GM10847 (cell line): ENCODE results near the gene CYB5R3.

Source experiments
- POLR2A ChIP-seq: IDR thresholded peaks from 2 replicates; pipeline ENCODE4 v1.6.1; 2011; ENCODE audit not compliant: insufficient read length; ENCODE audit errors: extremely low read depth

CYB5R3 gene

DNA sequence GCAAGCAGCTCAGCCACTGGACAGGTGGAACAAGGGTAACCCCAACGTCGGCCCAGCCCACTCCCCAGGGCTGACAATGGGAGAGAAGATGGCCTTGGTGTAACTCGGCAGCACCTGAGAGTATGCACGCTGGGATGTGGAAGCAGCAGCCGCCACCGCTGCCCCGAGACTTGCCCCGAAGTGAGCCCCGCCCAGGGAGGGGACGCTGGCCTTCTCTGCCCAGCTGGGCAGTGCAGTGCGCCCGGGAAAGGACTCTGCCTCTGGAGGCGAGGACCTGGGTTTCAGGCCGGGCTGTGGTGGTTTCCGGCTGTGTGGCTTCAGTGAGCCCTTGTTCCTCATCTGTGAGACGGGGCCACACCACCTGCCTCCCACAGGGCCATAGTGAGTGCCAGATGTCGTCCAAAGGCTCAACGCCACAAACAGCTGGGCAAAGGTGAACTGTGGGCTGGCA lies 25.9 kb downstream of the CYB5R3 start:
- no peak for TF ChIP-seq POLR2A

DNA sequence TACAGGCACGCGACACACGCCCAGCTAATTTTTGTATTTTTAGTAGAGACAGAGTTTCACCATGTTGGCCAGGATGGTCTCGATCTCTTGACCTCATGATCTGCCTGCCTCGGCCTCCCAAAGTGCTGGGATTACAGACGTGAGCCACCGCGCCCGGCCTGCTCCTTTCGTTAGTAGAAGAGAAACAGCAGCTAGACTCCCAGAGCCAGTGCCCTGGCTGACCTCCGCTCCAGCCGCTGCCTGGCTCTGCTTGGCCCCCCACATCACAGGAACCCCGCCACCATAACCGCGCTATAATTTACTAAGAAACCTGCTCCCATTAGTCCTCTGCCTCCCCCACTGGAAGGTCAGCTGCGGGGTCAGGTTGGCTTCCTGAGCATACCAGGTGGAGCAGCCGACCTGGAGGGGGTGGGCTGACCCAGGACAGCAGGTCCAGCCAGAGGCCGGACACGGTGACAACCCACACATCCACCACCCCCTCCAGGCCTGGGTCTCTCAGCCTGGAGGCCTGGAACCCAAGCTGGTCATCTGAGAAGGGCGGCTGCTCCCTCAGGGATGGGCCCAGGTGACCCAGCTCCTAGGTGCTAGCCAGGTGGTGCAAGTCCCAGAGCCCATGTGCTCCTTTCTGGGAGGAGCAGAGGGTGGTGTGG lies 27.0 kb downstream of the CYB5R3 start:
- no peak for TF ChIP-seq POLR2A

DNA sequence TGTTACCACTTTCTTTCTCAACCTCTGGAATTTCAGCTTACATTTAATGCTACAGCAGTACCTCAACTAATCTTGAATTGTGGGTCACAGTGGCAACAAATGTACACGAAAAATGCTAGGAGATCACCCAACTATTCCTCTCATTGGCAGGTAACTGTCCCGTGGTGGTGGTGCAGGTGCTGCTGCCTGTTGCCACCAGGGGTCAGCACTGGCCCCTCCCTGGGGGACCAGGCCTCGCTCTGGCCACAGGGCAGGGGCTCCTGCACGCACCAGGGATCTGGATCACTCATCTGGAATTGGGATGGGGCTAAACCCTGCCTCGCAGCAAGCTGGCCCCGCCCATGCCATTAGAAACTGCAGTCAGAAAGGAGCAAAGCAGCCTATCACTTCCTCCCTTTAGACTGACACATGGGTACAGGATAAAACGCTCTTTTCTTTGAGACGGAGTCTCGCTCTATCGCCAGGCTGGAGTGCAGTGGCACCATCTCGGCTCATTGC lies 27.6 kb downstream of the CYB5R3 start:
- TF ChIP-seq POLR2A = no peak

DNA sequence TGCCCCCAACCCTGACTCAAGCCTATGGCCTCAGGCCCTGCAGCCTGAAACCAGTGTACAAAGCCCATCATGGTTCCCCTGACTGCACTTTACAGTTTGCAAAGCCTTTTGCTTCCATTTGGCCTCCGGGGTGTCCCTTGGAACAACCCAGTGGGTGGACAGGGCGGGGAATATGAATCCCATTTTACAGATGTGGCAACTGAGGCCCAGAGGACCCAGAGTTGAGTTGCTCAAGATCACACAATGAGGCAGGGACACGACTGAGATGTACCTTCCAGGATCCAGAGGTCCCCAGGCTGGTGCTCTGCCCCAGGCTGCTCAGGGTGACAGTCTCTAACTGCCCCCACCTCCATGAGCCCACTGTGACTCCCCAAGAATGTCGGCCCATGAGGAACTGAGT lies 29.1 kb downstream of the CYB5R3 start:
- TF ChIP-seq POLR2A = no peak

DNA sequence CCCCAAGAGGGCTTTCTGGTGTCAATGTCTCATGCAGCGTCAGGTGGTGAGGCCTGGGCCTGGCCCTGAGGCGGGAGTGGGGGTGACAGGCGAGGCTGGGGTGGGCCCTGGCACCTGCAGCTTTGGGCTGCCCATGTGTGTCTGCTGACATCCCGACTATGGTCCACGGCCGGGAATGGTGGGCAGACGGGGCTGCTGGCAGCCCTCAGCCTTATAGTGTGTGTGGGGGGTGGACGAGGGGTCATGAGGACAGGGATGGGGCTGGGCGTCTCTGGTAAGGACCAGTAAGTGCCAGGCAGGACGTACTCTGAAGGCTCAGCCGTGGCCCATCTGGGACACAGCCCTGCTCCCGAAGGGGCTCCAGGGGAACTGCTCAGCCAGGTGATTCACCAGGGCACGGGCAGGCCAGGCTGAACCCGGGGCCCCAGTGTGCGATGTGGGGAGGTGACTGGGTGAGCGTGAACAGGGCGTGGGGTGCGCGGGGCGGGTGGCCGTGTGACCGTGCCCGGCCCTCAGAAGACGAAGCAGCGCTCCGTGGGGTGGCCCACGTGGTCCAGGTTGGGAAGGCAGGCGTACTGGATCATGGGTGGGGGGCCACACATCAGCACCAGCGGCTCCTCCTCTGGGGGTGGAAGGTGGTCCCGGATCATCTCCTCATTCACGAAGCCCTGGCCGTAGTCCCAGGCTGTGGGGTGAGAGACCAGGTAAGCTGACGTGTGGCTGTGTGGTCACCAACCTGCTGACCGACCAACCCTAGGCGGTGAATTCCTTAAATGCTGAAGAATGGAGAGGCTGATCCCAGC lies 29.7 kb downstream of the CYB5R3 start:
- no peak for TF ChIP-seq POLR2A

DNA sequence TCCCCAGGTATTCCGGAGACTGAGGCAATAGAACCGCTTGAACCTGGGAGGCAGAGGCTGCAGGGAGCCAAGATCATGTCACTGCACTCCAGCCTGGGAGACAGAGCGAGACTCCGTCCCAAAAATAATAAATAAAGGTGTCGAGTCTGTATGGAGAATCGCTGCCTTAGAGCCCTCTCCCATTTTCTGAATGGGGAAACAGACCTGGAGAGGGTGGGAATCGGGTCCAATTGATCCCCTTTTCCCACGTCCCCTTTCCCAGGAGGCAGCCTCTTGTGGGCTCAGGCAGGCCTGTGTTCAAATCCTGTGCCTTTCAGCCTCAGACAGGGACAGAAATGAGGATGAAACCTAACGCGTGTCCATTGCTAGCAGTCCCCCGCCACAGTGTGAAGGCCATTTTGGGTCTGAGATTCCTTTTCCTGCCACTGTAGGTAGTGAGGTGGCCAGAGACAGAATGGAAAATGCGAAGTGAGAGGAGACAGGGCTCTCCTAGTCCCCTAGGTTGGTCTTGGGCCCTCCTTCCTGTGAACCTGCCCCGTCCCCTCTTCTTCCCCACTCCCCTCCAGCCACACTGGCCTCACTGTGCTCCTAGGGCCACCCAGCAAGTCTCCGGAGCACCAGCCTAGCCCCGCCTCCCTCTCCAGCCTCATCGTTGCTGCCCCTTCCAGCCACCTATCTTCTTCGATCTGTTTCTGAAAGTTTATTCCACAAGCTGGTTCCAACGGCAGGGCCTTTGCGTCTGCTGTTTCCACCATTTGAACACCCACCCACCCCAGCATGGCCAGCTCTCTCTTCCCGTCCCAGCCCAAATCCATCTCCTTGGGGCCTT lies 31.8 kb downstream of the CYB5R3 start:
- TF ChIP-seq POLR2A = no peak

DNA sequence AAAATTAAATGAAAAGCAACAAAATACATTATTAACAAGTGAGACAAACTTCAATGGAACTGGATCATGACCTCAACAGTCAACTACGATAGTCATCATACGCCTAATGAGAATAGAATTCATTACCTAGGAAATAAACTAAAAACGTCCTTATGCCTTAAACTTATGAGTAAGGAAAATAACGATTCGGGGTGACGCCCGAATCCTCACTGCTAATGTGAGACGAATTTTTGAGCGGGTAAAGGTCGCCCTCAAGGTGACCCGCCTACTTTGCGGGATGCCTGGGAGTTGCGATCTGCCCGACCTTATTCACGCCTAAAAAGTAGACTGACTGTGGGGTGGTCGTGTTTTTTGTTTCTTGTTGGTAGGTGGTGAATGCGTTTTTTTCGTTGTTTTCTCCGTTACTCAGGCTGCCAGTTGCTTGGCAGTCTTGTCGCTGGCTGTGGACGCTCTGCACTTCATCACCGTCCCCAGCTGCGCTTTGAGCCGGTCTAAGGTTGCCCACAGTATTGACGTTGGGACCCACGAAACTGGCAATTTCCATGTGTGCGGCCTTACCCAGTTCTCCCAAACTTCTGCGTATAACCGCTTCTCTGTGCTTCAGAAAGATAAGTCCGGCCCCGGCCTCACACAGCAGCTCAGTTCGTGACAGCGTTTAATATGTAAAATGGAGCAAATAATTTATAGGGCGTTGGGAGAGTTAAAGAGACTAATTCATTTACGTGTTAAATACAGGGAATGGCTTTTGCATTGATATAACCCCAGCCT lies 33.9 kb downstream of the CYB5R3 start:
- TF ChIP-seq POLR2A = peak; percentile 100

DNA sequence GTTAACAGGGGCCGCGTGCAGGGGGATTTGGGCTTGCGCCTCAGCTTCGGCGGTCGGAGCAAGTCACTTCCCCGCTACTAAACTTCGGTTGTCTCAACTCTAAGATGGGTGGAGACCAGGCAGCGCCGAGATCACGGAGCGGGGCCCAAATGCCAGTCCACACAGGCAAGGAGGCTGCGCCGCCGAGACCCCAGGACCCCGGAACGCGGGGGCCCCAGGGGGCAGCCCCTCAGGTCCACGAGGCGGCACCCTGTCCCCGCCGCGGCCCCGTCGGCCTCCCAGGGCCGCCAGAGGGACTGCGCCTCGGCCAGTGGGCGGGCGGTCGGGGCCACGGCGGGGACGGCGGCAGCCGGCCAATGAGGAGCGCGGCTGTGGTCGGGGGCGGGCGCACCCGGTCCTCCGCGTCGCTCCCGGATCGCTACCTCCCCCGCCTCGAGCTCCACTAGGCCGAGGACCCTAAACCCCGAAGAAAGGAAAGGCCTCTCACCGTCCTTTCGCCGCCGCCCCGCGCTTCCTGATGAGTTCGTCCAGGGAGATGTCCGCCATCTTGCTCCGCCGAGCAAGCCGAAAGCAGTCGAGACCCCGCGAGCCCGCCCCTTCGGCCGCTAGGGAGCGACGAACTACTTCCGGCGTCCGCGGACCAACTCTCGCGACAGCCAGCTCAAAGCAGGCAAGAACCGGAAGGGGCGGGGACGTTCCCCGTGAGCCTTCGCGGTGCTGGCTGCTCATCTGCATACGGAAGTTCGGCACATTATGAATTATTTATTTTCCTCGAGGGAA lies 34.7 kb downstream of the CYB5R3 start, which contains the start of gene POLDIP3:
TSS of gene POLDIP3 (minus strand) at position 572 of the 780 bp plus-strand sequence. CDS start at position 546, 26 bp downstream.
- TF ChIP-seq POLR2A = peak; percentile 64

DNA sequence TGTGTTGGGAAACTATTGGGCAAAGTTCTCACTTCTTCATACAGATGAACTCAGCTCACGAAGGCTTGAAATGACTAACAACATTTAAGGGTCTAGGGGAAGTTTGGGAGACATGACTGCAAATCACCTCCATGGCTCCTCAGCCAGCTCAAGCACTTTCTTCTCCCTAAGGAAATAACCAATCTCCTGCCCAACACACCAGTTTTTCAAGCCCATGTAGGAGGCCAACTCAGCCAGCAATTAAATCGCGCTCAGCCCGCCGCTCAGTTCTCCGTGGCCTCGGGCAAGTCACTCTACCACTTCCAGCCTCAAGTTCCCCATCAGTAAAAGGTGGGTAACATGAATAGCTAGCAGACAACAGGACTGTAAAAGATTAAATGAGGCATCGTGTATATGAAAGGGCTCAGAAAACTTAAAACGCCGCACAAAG lies 35.3 kb downstream of the CYB5R3 start:
- TF ChIP-seq POLR2A = no peak

DNA sequence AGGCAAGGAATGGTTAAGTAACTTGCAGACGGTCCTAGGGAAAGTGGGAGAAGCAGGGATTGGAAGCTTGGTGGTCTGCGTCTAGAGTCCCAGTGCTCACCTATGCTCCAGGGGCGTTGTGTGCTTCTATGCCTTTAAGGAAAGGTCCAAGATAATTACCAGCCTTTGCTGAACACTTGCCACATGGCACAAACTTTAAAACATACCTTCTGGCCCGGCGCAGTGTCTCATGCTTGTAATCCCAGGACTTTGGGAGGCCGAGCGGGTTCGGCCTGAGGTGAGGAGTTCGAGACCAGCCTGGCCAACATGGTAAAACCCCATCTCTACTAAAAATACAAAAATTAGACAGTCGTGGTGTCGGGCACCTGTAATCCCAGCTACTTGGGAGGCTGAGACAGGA lies 36.9 kb downstream of the CYB5R3 start:
- no peak for TF ChIP-seq POLR2A

DNA sequence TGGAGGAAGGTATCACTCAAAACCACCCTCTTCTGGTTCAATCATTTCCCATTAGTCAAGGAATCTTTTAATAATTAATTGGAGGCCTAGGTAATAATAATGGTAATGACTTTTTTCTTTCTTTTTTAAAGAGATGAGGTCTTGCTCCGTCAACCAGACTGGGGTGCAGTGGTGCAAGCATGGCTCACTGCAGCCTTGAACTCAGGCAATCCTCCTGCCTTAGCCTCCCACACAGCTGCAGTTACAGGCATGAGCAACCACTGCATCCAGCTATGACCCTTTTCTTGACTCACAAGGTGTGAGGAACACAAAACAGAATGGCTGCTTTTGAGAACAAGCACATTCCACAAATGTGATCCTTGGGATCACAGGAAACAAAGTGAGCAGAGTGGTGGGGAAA lies 38.1 kb downstream of the CYB5R3 start:
- TF ChIP-seq POLR2A = no peak

DNA sequence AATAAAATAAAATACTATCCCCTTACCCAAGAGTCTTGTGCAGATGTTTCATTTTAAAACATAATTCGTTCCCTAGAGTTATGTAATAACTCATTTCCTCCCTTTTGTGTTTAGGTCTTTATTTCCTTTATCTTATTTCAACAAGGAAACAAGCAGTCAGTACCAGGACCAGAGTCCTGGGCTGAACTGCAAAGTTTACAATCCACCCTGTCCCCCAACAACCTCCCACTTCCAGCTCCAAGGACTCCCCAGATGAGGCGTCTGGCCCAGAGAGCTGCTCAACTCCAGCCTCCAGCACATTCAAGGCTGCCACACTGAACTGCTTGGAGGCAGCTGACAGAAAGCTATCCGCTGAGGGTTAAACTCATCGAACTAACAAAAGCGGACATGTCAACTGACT lies 39.0 kb downstream of the CYB5R3 start:
- no peak for TF ChIP-seq POLR2A

DNA sequence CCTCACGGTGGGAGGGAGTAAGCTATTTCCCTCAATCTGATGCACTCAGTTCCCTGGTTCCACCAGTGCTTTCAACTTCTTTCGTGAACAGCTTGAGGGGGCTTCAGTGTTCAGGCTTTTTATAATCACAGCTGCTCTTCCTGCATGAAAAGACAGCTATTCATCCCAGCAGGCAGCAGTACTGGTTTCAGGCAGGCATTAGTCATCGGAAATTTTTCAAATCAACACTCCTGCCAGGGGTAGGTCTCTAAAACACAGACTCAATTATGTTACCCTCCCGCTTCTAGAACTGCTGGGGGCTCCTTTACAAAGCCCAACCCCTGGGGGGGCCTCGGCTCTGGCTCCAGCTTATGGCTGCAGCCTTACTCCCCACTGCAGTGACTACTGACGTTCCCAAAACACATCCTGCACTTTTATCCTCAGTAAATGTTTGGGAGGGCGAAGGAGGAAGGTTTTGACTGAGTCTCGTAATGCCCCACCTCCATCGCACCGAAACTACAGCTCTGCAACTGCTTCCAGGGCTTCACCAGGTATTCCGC lies 40.3 kb downstream of the CYB5R3 start:
- no peak for TF ChIP-seq POLR2A
